SH-SY5Y (cell line): ENCODE results near the gene MEIS1.

Experiments used
- GATA2 ChIP-seq: IDR thresholded peaks from 2 replicates; pipeline ENCODE4 v1.6.1; 2011; ENCODE audit warnings: mild to moderate bottlenecking, low read depth, low read length
- GATA3 ChIP-seq: IDR thresholded peaks from 2 replicates; pipeline ENCODE4 v1.6.1; 2011; ENCODE audit warnings: low read depth, mild to moderate bottlenecking, low read length, moderate library complexity

DNA sequence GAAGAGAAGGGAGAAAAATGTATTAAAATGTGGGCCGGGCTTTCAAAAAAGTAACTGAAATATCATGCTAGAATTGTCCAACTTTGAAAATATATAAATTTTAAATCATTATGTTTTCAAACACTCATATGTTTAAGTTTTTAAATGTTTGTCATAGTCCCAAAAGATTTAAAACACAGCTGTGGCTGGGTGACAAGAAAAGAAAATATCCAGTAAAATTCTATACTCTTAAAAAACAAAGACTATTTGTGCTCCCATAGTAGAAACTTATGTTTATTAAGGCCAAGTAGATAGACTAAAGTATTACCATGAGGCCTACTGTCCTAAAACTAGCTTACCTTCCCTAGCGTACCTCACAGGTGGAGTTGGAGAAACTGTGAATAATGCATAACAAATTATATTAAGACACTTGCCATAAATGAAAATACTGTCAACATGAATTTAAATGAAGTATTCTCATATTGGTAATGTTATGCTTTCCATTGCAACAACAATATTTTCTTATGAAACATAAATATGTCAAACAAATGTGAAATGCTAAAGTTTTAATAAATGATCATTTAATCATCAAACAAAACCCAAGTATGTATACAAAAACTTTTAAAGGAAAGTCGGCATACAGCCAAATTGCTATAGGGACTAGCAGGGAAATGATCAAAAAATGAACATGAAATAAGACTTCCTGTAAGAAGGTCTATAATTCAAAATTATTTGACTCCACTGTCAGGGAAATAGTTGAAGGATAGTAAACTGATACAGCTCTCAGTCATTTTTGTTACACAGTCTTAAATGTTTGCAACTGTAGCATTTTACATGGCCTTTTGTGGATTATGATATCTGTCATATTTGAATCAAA lies 13.4 kb downstream of the MEIS1 start:
- TF ChIP-seq GATA2, result no peak
- no peak for TF ChIP-seq GATA3
